Body of pancreas (tissue), 4 donors: ENCODE results near the gene SIRPG.

Experiments
- CTCF ChIP-seq, 7 experiments: fragments of 450-650 bp in 4 of 7; fragments of 200-600 bp in 3 of 7; sonication (generic) in 3 of 7; IDR thresholded peaks; one replicate each; pipeline ENCODE4 v1.5.1; 2016 to 2019; ENCODE audit warnings: antibody characterized with exemption in 7 of 7
- POLR2A ChIP-seq, 3 donors: fragments of 450-650 bp; IDR thresholded peaks; one replicate each; pipeline ENCODE4 v1.6.1; 2016; ENCODE audit warnings: antibody characterized with exemption in 3 of 3, mild to moderate bottlenecking in 2 of 3

- TF ChIP-seq CTCF (IDR thresholded peaks at IDR 0.05) (no peak), POLR2A (IDR thresholded peaks at IDR 0.05) (no peak)
Measured at GRCh38 chr20:1628621-1629020, 29.0 kb downstream of the SIRPG start.
